ENCODE data around the gene PTGR1. TPM values are rescaled to one million over a fixed set of nuclear protein-coding genes. Genes with fewer than 3 reads are reported as not detected.

Gene PTGR1
- 10 to 100 TPM in 3 of 4 donors, 1 to 10 TPM in 1; 2.6 to 90.0 (median 51.6) TPM for total RNA-seq

DNA sequence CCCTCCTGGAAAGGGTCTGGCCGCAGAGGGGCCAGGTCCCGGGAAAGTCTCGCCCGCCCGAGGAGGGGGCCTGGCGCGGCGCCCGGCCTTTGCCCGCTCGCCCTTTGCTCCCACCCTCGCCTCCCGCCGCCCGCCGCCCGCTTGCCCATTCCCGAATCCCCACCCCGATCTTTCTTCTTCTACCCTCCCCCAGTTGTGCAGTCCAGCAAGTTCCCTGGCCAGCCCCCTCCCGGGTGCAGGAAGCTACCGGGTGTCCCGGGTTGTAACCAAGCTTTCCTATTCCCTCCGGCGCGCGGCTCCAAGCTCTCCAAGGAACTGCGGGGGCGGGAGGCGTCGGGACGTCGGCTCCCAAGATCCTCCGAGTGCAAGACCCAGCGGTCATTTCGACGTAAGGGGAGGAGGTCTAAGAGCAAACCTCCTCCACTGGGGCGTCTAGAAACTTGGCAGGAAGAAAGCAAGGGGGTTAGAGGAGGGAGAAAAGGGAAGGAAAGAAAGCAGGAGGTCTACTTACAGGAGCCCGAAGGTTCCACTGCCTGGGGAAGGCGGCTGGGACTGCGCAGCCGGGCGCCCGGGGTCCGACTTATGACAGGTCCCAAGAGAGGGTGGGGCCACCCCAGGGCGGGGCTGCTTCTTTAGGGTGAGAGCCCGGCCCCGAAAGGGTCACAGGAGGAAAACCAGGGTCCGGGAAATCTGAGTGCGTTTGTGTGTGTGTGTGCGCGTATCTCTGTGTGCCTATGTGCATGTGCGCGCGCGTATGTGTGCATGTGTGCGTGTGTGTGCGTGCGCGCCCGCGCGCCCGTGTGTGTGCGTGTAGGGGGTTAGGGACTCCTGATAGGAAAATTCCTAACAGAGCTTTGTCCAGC is at the start of gene PTGR1:
PTGR1 (minus strand) TSS at position 556 of the 863 bp plus-strand sequence. CDS start 2,225 bp downstream, outside the sequence.
- H3K27ac ChIP-seq: peak within 1 kb of the TSS; percentile 89 to 94 (median 91)
- peak; percentile 80 for DNase-seq
- TF ChIP-seq POLR2AphosphoS5 (IDR thresholded peaks at IDR 0.05): peak in 2 of 3 donors; percentile 37 to 40
- TF ChIP-seq EP300 (IDR thresholded peaks at IDR 0.05; ENCODE audit: low read depth): no peak
- TF ChIP-seq, protein P1, sequence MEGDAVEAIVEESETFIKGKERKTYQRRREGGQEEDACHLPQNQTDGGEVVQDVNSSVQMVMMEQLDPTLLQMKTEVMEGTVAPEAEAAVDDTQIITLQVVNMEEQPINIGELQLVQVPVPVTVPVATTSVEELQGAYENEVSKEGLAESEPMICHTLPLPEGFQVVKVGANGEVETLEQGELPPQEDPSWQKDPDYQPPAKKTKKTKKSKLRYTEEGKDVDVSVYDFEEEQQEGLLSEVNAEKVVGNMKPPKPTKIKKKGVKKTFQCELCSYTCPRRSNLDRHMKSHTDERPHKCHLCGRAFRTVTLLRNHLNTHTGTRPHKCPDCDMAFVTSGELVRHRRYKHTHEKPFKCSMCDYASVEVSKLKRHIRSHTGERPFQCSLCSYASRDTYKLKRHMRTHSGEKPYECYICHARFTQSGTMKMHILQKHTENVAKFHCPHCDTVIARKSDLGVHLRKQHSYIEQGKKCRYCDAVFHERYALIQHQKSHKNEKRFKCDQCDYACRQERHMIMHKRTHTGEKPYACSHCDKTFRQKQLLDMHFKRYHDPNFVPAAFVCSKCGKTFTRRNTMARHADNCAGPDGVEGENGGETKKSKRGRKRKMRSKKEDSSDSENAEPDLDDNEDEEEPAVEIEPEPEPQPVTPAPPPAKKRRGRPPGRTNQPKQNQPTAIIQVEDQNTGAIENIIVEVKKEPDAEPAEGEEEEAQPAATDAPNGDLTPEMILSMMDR (IDR thresholded peaks at IDR 0.05): no peak
- peak; percentile 72 for TF ChIP-seq POLR2A (IDR thresholded peaks at IDR 0.05)
- H3K36me3 ChIP-seq: peaks cover 0 to 8% (median 2%) of the 10 kb centered on the region in 4 donors
- peaks cover 0 to 5% (median 5%) of the 10 kb centered on the region in 4 donors for H3K4me1 ChIP-seq
- H3K27me3 ChIP-seq: no peaks in the 10 kb centered on the region
- in situ Hi-C loops (cut with MboI; ENCODE audit: low pct_ligation_motif_present in 1 of 4, low pct_unique_long_range_greater_than_20kb in 1 of 4, low sequenced_read_pairs in 3 of 4) (loop anchor here in 1 of 4 donors (10.0 kb wide), 1 partner anchor 85 kb away; no protein-coding TSS in a partner anchor), intact Hi-C loops (cut with DNase I; ENCODE audit: low total_unique reads) (loop anchor here (10.0 kb wide), 1 partner anchor 475 kb away; no protein-coding TSS in a partner anchor)
- WGBS, 2 donors (ENCODE audit: low coverage in 1 of 2): 4 to 10% methylated on average over 2 to 59 of the region's 64 CpGs
- peak within 1 kb of the TSS; percentile 47 to 78 (median 77) for H3K4me3 ChIP-seq
- H3K9me3 ChIP-seq: no peaks in the 10 kb centered on the region

DNA sequence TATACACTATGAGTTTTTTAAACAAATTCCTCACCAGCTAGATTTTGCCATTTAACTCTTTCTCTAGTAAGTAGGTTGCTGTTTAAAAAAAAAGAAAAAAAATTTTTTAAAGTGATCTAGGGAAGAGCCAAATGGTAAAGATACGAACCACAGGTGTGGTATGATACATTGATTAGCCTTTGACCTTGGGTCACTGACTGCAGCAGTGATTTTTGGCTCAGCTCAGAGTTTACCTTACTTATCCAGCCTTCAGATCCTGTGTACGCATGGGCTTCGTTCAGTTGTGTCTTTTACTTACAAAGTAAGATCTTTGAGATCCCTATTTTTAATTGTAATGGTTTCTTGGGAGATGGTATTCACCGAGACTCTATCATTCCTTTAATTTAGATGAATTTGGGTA is 49.6 kb upstream of the PTGR1 start:
- no peak overlapping the region for H3K27ac ChIP-seq
- peaks cover 0 to 43% (median 2%) of the 10 kb centered on the region in 4 donors for H3K36me3 ChIP-seq
- peaks cover 0 to 12% (median 1%) of the 10 kb centered on the region in 4 donors for H3K4me1 ChIP-seq
- in situ Hi-C loops (cut with MboI; ENCODE audit: low pct_ligation_motif_present in 1 of 4, low pct_unique_long_range_greater_than_20kb in 1 of 4, low sequenced_read_pairs in 3 of 4): loop anchor here in 1 of 4 donors (25.0 kb wide), 1 partner anchor 713 kb away; no protein-coding TSS in a partner anchor
- TF ChIP-seq, protein P1 (IDR thresholded peaks at IDR 0.05): no peak
- TF ChIP-seq EP300 (IDR thresholded peaks at IDR 0.05; ENCODE audit: low read depth) (no peak), POLR2AphosphoS5 (IDR thresholded peaks at IDR 0.05) (no peak), POLR2A (IDR thresholded peaks at IDR 0.05) (no peak)
- H3K9me3 ChIP-seq: no peaks in the 10 kb centered on the region
- intact Hi-C loops (cut with DNase I; ENCODE audit: low total_unique reads): no loop called here
- H3K27me3 ChIP-seq: no peaks in the 10 kb centered on the region
- DNase-seq: no peak
- H3K4me3 ChIP-seq: no peak overlapping the region
- whole genome bisulfite sequencing, 2 donors (ENCODE audit: low coverage in 1 of 2): 75 to 85% methylated on average over 4 of the region's 4 CpGs

DNA sequence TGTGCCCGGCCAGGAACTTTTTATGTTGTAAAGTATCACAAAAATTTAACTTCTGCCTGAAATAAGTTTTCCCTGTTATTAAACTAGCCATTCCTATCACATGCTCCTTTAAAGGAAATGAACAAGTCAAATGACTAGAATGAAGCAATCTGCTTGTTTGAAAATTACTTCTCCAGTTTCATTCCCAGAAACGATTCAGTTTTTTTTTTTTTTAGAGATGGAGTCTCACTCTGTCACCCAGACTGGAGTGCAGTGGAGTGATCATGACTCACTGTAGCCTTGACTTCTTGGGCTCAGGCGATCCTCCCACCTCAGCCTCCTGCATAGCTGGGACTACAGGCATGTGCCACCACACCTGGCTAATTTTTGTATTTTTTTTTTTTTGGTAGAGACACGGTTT is 48.6 kb upstream of the PTGR1 start:
- no peaks in the 10 kb centered on the region for H3K9me3 ChIP-seq
- no peak overlapping the region for H3K4me3 ChIP-seq
- H3K36me3 ChIP-seq: peaks cover 0 to 42% (median 2%) of the 10 kb centered on the region in 4 donors
- intact Hi-C loops (cut with DNase I; ENCODE audit: low total_unique reads) (no loop called here), in situ Hi-C loops (cut with MboI; ENCODE audit: low pct_ligation_motif_present in 1 of 4, low pct_unique_long_range_greater_than_20kb in 1 of 4, low sequenced_read_pairs in 3 of 4) (loop anchor here in 1 of 4 donors (25.0 kb wide), 1 partner anchor 714 kb away; no protein-coding TSS in a partner anchor)
- peaks cover 0 to 12% (median 1%) of the 10 kb centered on the region in 4 donors for H3K4me1 ChIP-seq
- TF ChIP-seq EP300 (IDR thresholded peaks at IDR 0.05; ENCODE audit: low read depth) (no peak), POLR2A (IDR thresholded peaks at IDR 0.05) (no peak), POLR2AphosphoS5 (IDR thresholded peaks at IDR 0.05) (no peak)
- TF ChIP-seq, protein P1 (IDR thresholded peaks at IDR 0.05): no peak
- whole genome bisulfite sequencing, 2 donors (ENCODE audit: low coverage in 1 of 2): 81 to 83% methylated on average over 4 of the region's 4 CpGs
- no peak overlapping the region for H3K27ac ChIP-seq
- DNase-seq: no peak
- H3K27me3 ChIP-seq: no peaks in the 10 kb centered on the region

DNA sequence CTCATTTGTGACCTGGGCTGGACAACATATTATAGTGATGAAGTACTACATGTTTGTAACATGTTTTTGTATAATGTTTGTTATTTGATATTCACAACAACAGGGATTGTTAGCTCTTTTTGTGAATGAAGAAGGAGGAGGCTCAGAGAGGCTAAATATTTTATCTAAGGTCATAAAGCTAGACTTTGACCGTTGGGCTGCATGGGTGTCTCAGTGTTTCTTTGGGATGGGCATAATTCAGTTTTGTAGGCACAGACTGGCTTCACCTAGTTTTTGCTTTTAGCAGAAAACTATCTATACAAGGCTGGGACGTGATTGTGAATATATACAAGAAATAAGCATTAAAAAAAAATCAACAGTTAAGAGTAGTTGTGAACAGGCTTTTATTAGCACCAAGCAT is 47.0 kb upstream of the PTGR1 start:
- intact Hi-C loops (cut with DNase I; ENCODE audit: low total_unique reads): no loop called here
- Histone ChIP-seq H3K27me3 (no peaks in the 10 kb centered on the region), H3K36me3 (peaks cover 0 to 36% (median 2%) of the 10 kb centered on the region in 4 donors), H3K4me3 (no peak overlapping the region), H3K4me1 (peaks cover 0 to 12% (median 1%) of the 10 kb centered on the region in 4 donors), H3K27ac (no peak overlapping the region), H3K9me3 (no peaks in the 10 kb centered on the region)
- in situ Hi-C loops (cut with MboI; ENCODE audit: low pct_ligation_motif_present in 1 of 4, low pct_unique_long_range_greater_than_20kb in 1 of 4, low sequenced_read_pairs in 3 of 4): loop anchor here in 1 of 4 donors (25.0 kb wide), 1 partner anchor 716 kb away; no protein-coding TSS in a partner anchor
- no peak for DNase-seq
- TF ChIP-seq POLR2A (IDR thresholded peaks at IDR 0.05) (no peak), EP300 (IDR thresholded peaks at IDR 0.05; ENCODE audit: low read depth) (no peak), POLR2AphosphoS5 (IDR thresholded peaks at IDR 0.05) (no peak)
- TF ChIP-seq, protein P1 (IDR thresholded peaks at IDR 0.05): no peak
- 51 to 68% methylated on average over 2 of the region's 2 CpGs for WGBS, 2 donors (ENCODE audit: low coverage in 1 of 2)
